ENCODE results near the gene LCE4A. TPM values are rescaled to one million over a fixed set of nuclear protein-coding genes. Genes with fewer than 3 reads are reported as not detected.

LCE4A gene
- total and polyA plus RNA-seq, 2 experiments from 2014 or later: not detected

Other genes with a start within 250 kb of the LCE4A start
- gene LCE5A, start 197.4 kb upstream of the LCE4A start, total RNA-seq (2014; rRNA removed; shearing (Covaris generic)): not detected in 2 replicates
- not detected in 2 replicates for gene LCE5A, start 197.4 kb upstream of the LCE4A start, polyA plus RNA-seq (2016; fragmentation: Nextera tagmentation; extraction: Ambion mirVana)
- not detected in 2 replicates for gene CRCT1, start 193.7 kb upstream of the LCE4A start, total RNA-seq (2014; rRNA removed; shearing (Covaris generic))
- gene CRCT1, start 193.7 kb upstream of the LCE4A start, polyA plus RNA-seq (2016; fragmentation: Nextera tagmentation; extraction: Ambion mirVana): not detected in 2 replicates
- not detected in 2 replicates for gene LCE3E, start 141.4 kb upstream of the LCE4A start, total RNA-seq (2014; rRNA removed; shearing (Covaris generic))
- gene LCE3E, start 141.4 kb upstream of the LCE4A start, polyA plus RNA-seq (2016; fragmentation: Nextera tagmentation; extraction: Ambion mirVana): not detected in 2 replicates
- gene LCE3D, start 127.6 kb upstream of the LCE4A start, total RNA-seq (2014; rRNA removed; shearing (Covaris generic)): not detected in 2 replicates
- 0.52 TPM in 1 of 2 replicates, not detected in the other for gene LCE3D, start 127.6 kb upstream of the LCE4A start, polyA plus RNA-seq (2016; fragmentation: Nextera tagmentation; extraction: Ambion mirVana)
- gene LCE3C, start 107.9 kb upstream of the LCE4A start, total RNA-seq (2014; rRNA removed; shearing (Covaris generic)): not detected in 2 replicates
- gene LCE3C, start 107.9 kb upstream of the LCE4A start, polyA plus RNA-seq (2016; fragmentation: Nextera tagmentation; extraction: Ambion mirVana): not detected in 2 replicates
- gene LCE3B, start 94.3 kb upstream of the LCE4A start, total RNA-seq (2014; rRNA removed; shearing (Covaris generic)): not detected in 2 replicates
- not detected in 2 replicates for gene LCE3B, start 94.3 kb upstream of the LCE4A start, polyA plus RNA-seq (2016; fragmentation: Nextera tagmentation; extraction: Ambion mirVana)
- not detected in 2 replicates for gene LCE3A, start 85.1 kb upstream of the LCE4A start, total RNA-seq (2014; rRNA removed; shearing (Covaris generic))
- not detected in 2 replicates for gene LCE3A, start 85.1 kb upstream of the LCE4A start, polyA plus RNA-seq (2016; fragmentation: Nextera tagmentation; extraction: Ambion mirVana)
- gene LCE2D, start 44.8 kb upstream of the LCE4A start, total RNA-seq (2014; rRNA removed; shearing (Covaris generic)): not detected in 2 replicates
- not detected in 2 replicates for gene LCE2D, start 44.8 kb upstream of the LCE4A start, polyA plus RNA-seq (2016; fragmentation: Nextera tagmentation; extraction: Ambion mirVana)
- not detected in 2 replicates for gene LCE2C, start 32.9 kb upstream of the LCE4A start, total RNA-seq (2014; rRNA removed; shearing (Covaris generic))
- gene LCE2C, start 32.9 kb upstream of the LCE4A start, polyA plus RNA-seq (2016; fragmentation: Nextera tagmentation; extraction: Ambion mirVana): not detected in 2 replicates
- not detected in 2 replicates for gene LCE2B, start 22.0 kb upstream of the LCE4A start, total RNA-seq (2014; rRNA removed; shearing (Covaris generic))
- gene LCE2B, start 22.0 kb upstream of the LCE4A start, polyA plus RNA-seq (2016; fragmentation: Nextera tagmentation; extraction: Ambion mirVana): not detected in 2 replicates
- gene LCE2A, start 9.8 kb upstream of the LCE4A start, total RNA-seq (2014; rRNA removed; shearing (Covaris generic)): not detected in 2 replicates
- gene LCE2A, start 9.8 kb upstream of the LCE4A start, polyA plus RNA-seq (2016; fragmentation: Nextera tagmentation; extraction: Ambion mirVana): not detected in 2 replicates
- gene KPRP, start 49.9 kb downstream of the LCE4A start, total RNA-seq (2014; rRNA removed; shearing (Covaris generic)): not detected in 2 replicates
- gene KPRP, start 49.9 kb downstream of the LCE4A start, polyA plus RNA-seq (2016; fragmentation: Nextera tagmentation; extraction: Ambion mirVana): not detected in 2 replicates
- gene LCE1F, start 67.0 kb downstream of the LCE4A start, total RNA-seq (2014; rRNA removed; shearing (Covaris generic)): not detected in 2 replicates
- not detected in 2 replicates for gene LCE1F, start 67.0 kb downstream of the LCE4A start, polyA plus RNA-seq (2016; fragmentation: Nextera tagmentation; extraction: Ambion mirVana)
- gene LCE1E, start 78.1 kb downstream of the LCE4A start, total RNA-seq (2014; rRNA removed; shearing (Covaris generic)): not detected in 2 replicates
- 0.43 TPM in 1 of 2 replicates, not detected in the other for gene LCE1E, start 78.1 kb downstream of the LCE4A start, polyA plus RNA-seq (2016; fragmentation: Nextera tagmentation; extraction: Ambion mirVana)
- gene LCE1D, start 88.6 kb downstream of the LCE4A start, total RNA-seq (2014; rRNA removed; shearing (Covaris generic)): not detected in 2 replicates
- not detected in 2 replicates for gene LCE1D, start 88.6 kb downstream of the LCE4A start, polyA plus RNA-seq (2016; fragmentation: Nextera tagmentation; extraction: Ambion mirVana)
- not detected in 2 replicates for gene LCE1C, start 98.5 kb downstream of the LCE4A start, total RNA-seq (2014; rRNA removed; shearing (Covaris generic))
- gene LCE1C, start 98.5 kb downstream of the LCE4A start, polyA plus RNA-seq (2016; fragmentation: Nextera tagmentation; extraction: Ambion mirVana): not detected in 2 replicates
- gene LCE1B, start 103.8 kb downstream of the LCE4A start, total RNA-seq (2014; rRNA removed; shearing (Covaris generic)): not detected in 2 replicates
- not detected in 2 replicates for gene LCE1B, start 103.8 kb downstream of the LCE4A start, polyA plus RNA-seq (2016; fragmentation: Nextera tagmentation; extraction: Ambion mirVana)
- gene LCE1A, start 119.3 kb downstream of the LCE4A start, total RNA-seq (2014; rRNA removed; shearing (Covaris generic)): not detected in 2 replicates
- not detected in 2 replicates for gene LCE1A, start 119.3 kb downstream of the LCE4A start, polyA plus RNA-seq (2016; fragmentation: Nextera tagmentation; extraction: Ambion mirVana)
- gene LCE6A, start 134.7 kb downstream of the LCE4A start, total RNA-seq (2014; rRNA removed; shearing (Covaris generic)): not detected in 2 replicates
- gene LCE6A, start 134.7 kb downstream of the LCE4A start, polyA plus RNA-seq (2016; fragmentation: Nextera tagmentation; extraction: Ambion mirVana): not detected in 2 replicates
- not detected in 2 replicates for gene LCE7A, start 151.8 kb downstream of the LCE4A start, total RNA-seq (2014; rRNA removed; shearing (Covaris generic))
- gene LCE7A, start 151.8 kb downstream of the LCE4A start, polyA plus RNA-seq (2016; fragmentation: Nextera tagmentation; extraction: Ambion mirVana): not detected in 2 replicates
- not detected in 2 replicates for gene SMCP, start 170.2 kb downstream of the LCE4A start, total RNA-seq (2014; rRNA removed; shearing (Covaris generic))
- gene SMCP, start 170.2 kb downstream of the LCE4A start, polyA plus RNA-seq (2016; fragmentation: Nextera tagmentation; extraction: Ambion mirVana): not detected in 2 replicates
- gene IVL, start 200.4 kb downstream of the LCE4A start, total RNA-seq (2014; rRNA removed; shearing (Covaris generic)): not detected in 2 replicates
- not detected in 2 replicates for gene IVL, start 200.4 kb downstream of the LCE4A start, polyA plus RNA-seq (2016; fragmentation: Nextera tagmentation; extraction: Ambion mirVana)
- not detected in 2 replicates for gene SPRR5, start 239.0 kb downstream of the LCE4A start, total RNA-seq (2014; rRNA removed; shearing (Covaris generic))
- not detected in 2 replicates for gene SPRR5, start 239.0 kb downstream of the LCE4A start, polyA plus RNA-seq (2016; fragmentation: Nextera tagmentation; extraction: Ambion mirVana)

All from GM23338 (cell line).